MG63 (cell line): ENCODE results near the gene REEP1. TPM values are rescaled to one million over a fixed set of nuclear protein-coding genes. Genes with fewer than 3 reads are reported as not detected.
A peak's percentile ranks its signal among the peaks of the same experiment; 100 is the strongest.
"Not testable (repeated sequence)": the region's sequence is repeated elsewhere in the genome, so short reads cannot be mapped to it uniquely, and the experiment has no call there.

ENCODE experiments used
- DNase-seq: peaks from one replicate; pipeline ENCODE4 v3.0.0-alpha.2; 2020
- H3K27me3 ChIP-seq: fragments of 250-450 bp; sonication (Bioruptor Pico); 2 replicates; pipeline ENCODE4 v1.5.1; 2020; ENCODE audit warnings: mild to moderate bottlenecking, moderate library complexity
- H3K36me3 ChIP-seq: fragments of 250-450 bp; sonication (Bioruptor Pico); 2 replicates; pipeline ENCODE4 v1.5.1; 2020; ENCODE audit warnings: mild to moderate bottlenecking, moderate library complexity
- H3K4me3 ChIP-seq: fragments of 250-450 bp; sonication (Bioruptor Pico); 2 replicates; pipeline ENCODE4 v1.5.1; 2020; ENCODE audit warnings: mild to moderate bottlenecking, moderate library complexity
- H3K9me3 ChIP-seq: fragments of 250-450 bp; sonication (Bioruptor Pico); 2 replicates; pipeline ENCODE4 v1.5.1; 2020; ENCODE audit warnings: mild to moderate bottlenecking, moderate library complexity
- total RNA-seq: library from RNA; depleted of rRNA; stranded (reverse); fragments of >200 nt; shearing (Covaris generic); gene quantifications from 2 replicates; pipeline ENCODE4 v1.2.3, GENCODE V29; 2014; ENCODE audit warnings: low replicate concordance

REEP1 gene
- total RNA-seq, 1 experiment from 2014 or later, result 0.95 TPM

- H3K4me3 ChIP-seq, result no peak overlapping the region
- H3K27me3 ChIP-seq, result no peaks in the 10 kb centered on the region
- no peak for DNase-seq
- no peaks in the 10 kb centered on the region for H3K9me3 ChIP-seq
- H3K36me3 ChIP-seq, result no peaks in the 10 kb centered on the region
These were observed 105.6 kb downstream of the REEP1 start for GRCh38 chr2:86231680-86232372.

GRCh38 chr2:86230961-86231360, 106.5 kb downstream of the REEP1 start:
- no peaks in the 10 kb centered on the region for H3K9me3 ChIP-seq
- no peaks in the 10 kb centered on the region for H3K27me3 ChIP-seq
- DNase-seq, result no peak
- H3K36me3 ChIP-seq, result no peaks in the 10 kb centered on the region
- H3K4me3 ChIP-seq, result no peak overlapping the region

- Histone ChIP-seq H3K27me3 (no peaks in the 10 kb centered on the region), H3K36me3 (no peaks in the 10 kb centered on the region), H3K9me3 (no peaks in the 10 kb centered on the region), H3K4me3 (no peak overlapping the region)
- no peak for DNase-seq
These were observed 108.2 kb downstream of the REEP1 start for GRCh38 chr2:86229221-86229620.

- not testable (repeated sequence) for H3K27me3 ChIP-seq, H3K9me3 ChIP-seq, DNase-seq, H3K36me3 ChIP-seq, H3K4me3 ChIP-seq
These were observed 108.9 kb downstream of the REEP1 start for GRCh38 chr2:86228574-86228973.

GRCh38 chr2:86227685-86228084, 109.7 kb downstream of the REEP1 start:
- no peak overlapping the region for H3K4me3 ChIP-seq
- DNase-seq, result no peak
- no peaks in the 10 kb centered on the region for H3K9me3 ChIP-seq
- no peaks in the 10 kb centered on the region for H3K27me3 ChIP-seq
- no peaks in the 10 kb centered on the region for H3K36me3 ChIP-seq

GRCh38 chr2:86226636-86227520, 110.5 kb downstream of the REEP1 start:
- no peaks in the 10 kb centered on the region for H3K36me3 ChIP-seq
- no peak overlapping the region for H3K4me3 ChIP-seq
- H3K9me3 ChIP-seq, result no peaks in the 10 kb centered on the region
- H3K27me3 ChIP-seq, result no peaks in the 10 kb centered on the region
- no peak for DNase-seq

GRCh38 chr2:86226070-86226469, 111.4 kb downstream of the REEP1 start:
- Histone ChIP-seq H3K9me3 (no peaks in the 10 kb centered on the region), H3K36me3 (no peaks in the 10 kb centered on the region)
- DNase-seq, result no peak

GRCh38 chr2:86225581-86225980, 111.8 kb downstream of the REEP1 start:
- Histone ChIP-seq H3K27me3 (no peaks in the 10 kb centered on the region), H3K4me3 (no peak overlapping the region), H3K36me3 (no peaks in the 10 kb centered on the region), H3K9me3 (no peaks in the 10 kb centered on the region)
- DNase-seq, result no peak

More at GRCh38 chr2:86226070-86226469, 111.4 kb downstream of the REEP1 start:
- Histone ChIP-seq H3K4me3 (no peak overlapping the region), H3K27me3 (no peaks in the 10 kb centered on the region)

- H3K4me3 ChIP-seq, result no peak overlapping the region
- no peaks in the 10 kb centered on the region for H3K27me3 ChIP-seq
- no peaks in the 10 kb centered on the region for H3K36me3 ChIP-seq
- no peaks in the 10 kb centered on the region for H3K9me3 ChIP-seq
- no peak for DNase-seq
These were observed 112.6 kb downstream of the REEP1 start for GRCh38 chr2:86224645-86225355.

- Histone ChIP-seq H3K9me3 (no peaks in the 10 kb centered on the region), H3K4me3 (no peak overlapping the region), H3K27me3 (no peaks in the 10 kb centered on the region), H3K36me3 (no peaks in the 10 kb centered on the region)
- DNase-seq, result no peak
These were observed 113.4 kb downstream of the REEP1 start for GRCh38 chr2:86223927-86224560.

- Histone ChIP-seq H3K9me3 (no peaks in the 10 kb centered on the region), H3K4me3 (no peak overlapping the region), H3K27me3 (no peaks in the 10 kb centered on the region), H3K36me3 (no peaks in the 10 kb centered on the region)
- DNase-seq, result peak; percentile 67
These were observed 114.1 kb downstream of the REEP1 start for GRCh38 chr2:86223140-86223926.

GRCh38 chr2:86221066-86221684, 116.3 kb downstream of the REEP1 start:
- H3K9me3 ChIP-seq, result no peaks in the 10 kb centered on the region
- H3K27me3 ChIP-seq, result no peaks in the 10 kb centered on the region
- DNase-seq, result peak; percentile 26
- no peaks in the 10 kb centered on the region for H3K36me3 ChIP-seq
- no peak overlapping the region for H3K4me3 ChIP-seq

GRCh38 chr2:86219896-86220295, 117.5 kb downstream of the REEP1 start:
- no peak for DNase-seq
- no peak overlapping the region for H3K4me3 ChIP-seq
- no peaks in the 10 kb centered on the region for H3K9me3 ChIP-seq
- H3K36me3 ChIP-seq, result no peaks in the 10 kb centered on the region
- no peaks in the 10 kb centered on the region for H3K27me3 ChIP-seq

- H3K27me3 ChIP-seq, result no peaks in the 10 kb centered on the region
- DNase-seq, result no peak
- H3K9me3 ChIP-seq, result no peaks in the 10 kb centered on the region
- no peak overlapping the region for H3K4me3 ChIP-seq
- peaks cover 9% of the 10 kb centered on the region for H3K36me3 ChIP-seq
These were observed 119.3 kb downstream of the REEP1 start for GRCh38 chr2:86218124-86218523.

GRCh38 chr2:86216575-86217555, 120.6 kb downstream of the REEP1 start:
- Histone ChIP-seq H3K27me3 (no peaks in the 10 kb centered on the region), H3K9me3 (no peaks in the 10 kb centered on the region), H3K36me3 (peaks cover 12% of the 10 kb centered on the region), H3K4me3 (no peak overlapping the region)
- DNase-seq, result no peak
